ENCODE data around the gene TAF13.

- TF ChIP-seq CTCF (IDR thresholded peaks at IDR 0.05; ENCODE audit: insufficient read depth, low read depth, low read length) (no peak), EZH2 (IDR thresholded peaks at IDR 0.05; ENCODE audit: insufficient read depth, low read length) (no peak)
Measured at GRCh38 chr1:109094377-109094803, 18.6 kb upstream of the TAF13 start.
